Muscle of arm (tissue), 12 donors: ENCODE results near the gene QSOX2. TPM values are rescaled to one million over a fixed set of nuclear protein-coding genes. Genes with fewer than 3 reads are reported as not detected.

Experiments used
- DNase-seq: peaks from one replicate; pipeline ENCODE4 v3.0.0-alpha.2; 2013
- polyA plus RNA-seq, 12 donors: library from polyadenylated mRNA; unstranded; fragments of 120-200 nt; gene quantifications; one replicate each; pipeline ENCODE4 v1.2.1, GENCODE V29; 2013; ENCODE audit not compliant: insufficient read length in 12 of 12

QSOX2 gene
- polyA plus RNA-seq, 12 donors, result 6.1 to 13.7 (median 8.9) TPM; not detected in 1

GRCh38 chr9:136283291-136284235 lies 38.0 kb upstream of the QSOX2 start:
- DNase-seq, result peak; percentile 78

DNA sequence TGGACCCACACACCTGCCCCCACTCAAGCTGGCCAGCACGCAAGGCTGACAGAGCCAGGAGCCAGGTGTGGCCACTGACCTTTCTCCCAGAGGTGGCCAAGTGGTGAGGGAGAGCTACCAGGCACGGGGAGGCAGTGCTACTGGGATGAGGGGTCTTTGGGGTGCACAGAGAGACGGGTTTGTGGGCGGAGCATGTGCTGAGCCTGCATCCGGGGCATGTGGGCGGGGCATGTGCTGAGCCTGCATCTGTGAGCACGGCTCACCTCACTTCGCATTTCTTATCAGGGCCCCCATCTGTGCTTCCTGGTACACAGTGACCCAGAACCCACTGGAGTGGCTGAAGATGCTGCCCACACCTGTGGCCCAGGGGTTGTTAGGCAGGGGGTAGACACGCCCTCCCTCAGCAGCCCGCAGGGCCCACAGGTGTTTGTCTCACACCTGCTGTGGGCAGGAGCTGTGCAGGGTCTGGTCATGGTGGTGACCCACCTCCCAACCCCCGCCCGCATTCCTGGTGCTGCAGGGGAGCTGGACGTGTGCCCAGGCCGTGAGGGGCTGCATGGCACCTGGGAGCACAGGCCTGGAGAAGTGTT lies 36.8 kb upstream of the QSOX2 start:
- DNase-seq, result no peak

- no peak for DNase-seq
These were observed 36.0 kb upstream of the QSOX2 start for GRCh38 chr9:136281421-136282271.

- DNase-seq, result no peak
These were observed 35.1 kb upstream of the QSOX2 start for GRCh38 chr9:136280535-136281315.

GRCh38 chr9:136279471-136279870 lies 33.9 kb upstream of the QSOX2 start:
- no peak for DNase-seq

- no peak for DNase-seq
These were observed 33.3 kb upstream of the QSOX2 start for GRCh38 chr9:136278894-136279293.

DNA sequence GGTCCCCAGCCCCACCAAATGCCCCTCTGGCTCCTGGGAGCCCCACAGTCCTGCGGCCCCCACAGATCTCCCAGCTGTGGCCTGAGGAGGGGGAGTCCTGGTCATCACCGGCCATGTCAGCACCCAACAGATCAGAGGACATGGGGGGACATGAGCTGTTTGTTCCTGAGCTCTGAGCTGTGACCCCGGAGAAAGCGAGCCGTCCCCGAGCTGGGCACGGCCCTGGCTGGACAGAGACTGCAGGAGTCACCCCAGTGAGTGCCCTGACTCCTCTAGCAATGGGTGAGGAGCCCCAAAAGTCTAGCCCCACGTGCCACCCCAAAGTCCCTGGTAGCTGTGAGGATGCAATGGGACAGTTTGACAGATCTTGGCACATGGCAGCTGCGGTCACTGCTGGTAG lies 32.6 kb upstream of the QSOX2 start:
- DNase-seq, result no peak

- DNase-seq, result no peak
These were observed 32.1 kb upstream of the QSOX2 start for GRCh38 chr9:136277746-136278145.

DNA sequence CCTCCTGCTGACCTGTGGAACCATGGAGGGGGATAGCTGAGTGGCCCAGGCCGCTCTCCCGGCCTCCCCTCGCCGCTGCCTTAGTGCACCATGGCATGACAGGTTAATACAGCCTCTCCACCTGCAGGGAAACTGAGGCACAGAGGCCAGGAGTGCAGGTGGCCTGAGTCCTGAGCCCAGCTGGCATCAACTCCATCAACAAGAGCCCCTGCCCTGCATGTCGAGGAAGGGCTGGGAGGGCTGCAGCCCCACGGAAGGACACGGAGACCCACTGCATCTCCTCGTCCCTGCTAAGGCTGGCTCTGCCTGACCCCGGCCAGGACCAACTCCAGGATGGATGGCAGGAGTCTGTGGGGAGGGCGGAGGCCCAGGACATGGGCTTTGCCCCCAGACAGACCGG lies 31.1 kb upstream of the QSOX2 start:
- no peak for DNase-seq

GRCh38 chr9:136275655-136276429 lies 30.2 kb upstream of the QSOX2 start:
- no peak for DNase-seq

DNA sequence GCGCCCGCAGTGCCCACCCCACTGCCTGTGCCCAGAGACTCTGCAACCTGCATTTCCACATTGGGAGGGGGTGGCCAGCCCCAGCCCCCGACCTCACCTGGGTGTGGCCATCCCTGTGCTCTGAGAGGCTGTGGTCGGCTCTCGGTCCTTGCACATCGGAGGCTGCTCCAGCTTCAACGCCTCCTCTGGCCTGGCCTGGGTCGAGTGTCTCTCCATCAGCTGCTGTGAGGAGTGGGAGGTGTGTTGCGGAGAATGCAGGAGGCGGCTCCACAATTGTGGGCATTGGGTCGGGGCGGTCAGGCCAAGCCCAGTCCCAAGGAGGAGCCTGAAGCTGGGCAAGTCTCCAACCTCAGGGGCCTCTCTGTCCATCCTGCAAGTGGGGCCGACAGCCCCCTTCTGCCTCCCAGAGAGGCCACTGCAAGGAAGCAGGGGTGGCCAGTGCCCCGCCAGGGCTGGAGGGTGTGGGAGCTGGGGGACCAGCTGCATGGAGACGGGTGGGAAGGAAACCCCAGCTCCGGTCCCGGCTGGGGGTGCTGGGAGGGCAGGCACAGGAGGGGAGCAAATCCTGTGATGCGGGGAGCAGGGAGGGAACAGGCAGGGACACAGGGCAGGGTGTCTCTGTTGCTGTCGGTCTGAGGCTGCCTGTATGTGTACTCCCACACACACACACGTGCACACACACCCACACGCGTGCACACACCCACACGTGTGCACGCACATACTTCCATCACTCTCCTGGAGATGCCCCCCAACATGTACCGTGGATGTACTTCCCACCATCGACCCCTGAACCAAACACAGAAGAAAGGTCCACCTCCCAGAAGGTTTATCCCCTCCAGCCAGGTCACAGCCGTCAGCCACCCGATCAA lies 29.4 kb upstream of the QSOX2 start:
- no peak for DNase-seq

GRCh38 chr9:136273921-136274785 lies 28.5 kb upstream of the QSOX2 start:
- DNase-seq, result no peak

DNA sequence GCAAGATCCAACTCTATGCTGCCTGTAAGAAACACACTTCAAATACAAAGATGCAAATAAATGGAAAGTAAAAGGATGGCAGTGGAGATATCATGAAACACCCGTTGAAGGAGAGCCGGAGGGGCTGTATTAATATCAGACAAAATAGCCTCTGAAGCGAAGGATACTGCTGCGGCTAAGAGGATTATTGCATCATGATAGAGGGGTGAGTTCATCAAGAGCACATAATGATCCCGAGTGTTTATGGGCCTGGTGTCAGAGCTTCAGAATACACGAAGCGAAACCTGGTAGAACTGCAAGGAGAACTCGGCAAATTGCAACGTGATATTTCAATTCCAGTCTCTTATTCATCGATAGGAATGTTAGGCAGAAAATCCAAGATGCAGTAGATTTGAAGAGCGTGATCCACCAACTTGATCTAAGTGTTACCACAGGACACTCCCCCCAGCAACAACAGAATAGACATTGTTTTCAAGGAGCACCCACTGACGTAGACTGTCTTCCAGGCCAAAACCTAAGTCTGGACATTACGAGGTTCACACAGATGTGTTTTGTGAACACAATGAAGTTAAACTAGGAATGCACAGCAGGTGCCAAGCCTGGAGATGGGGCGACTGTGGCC lies 27.7 kb upstream of the QSOX2 start:
- DNase-seq, result no peak

DNA sequence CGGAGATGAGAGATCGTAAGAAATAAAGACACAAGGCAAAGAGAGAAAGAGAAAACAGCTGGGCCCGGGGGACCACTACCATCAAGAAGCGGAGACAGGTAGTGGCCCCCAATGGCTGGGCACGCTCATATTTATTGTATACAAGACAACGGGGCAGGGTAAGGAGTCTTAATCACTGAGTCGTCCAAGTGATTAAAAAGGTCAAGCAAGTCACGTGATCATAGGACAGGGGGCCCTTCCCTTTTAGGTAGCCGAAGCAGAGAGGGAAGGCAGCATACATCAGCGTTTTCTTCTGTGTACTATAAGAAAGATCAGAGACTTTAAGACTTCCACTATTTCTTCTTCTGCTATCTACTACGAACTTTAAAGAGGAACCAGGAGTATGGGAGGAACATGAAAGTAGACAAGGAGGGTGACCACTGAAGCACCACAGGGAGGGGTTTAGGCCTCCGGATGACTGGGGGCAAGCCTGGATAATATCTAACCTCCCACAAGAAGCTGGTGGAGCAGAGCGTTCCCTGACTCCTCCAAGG lies 24.6 kb upstream of the QSOX2 start:
- DNase-seq, result no peak

- DNase-seq, result no peak
These were observed 23.1 kb upstream of the QSOX2 start for GRCh38 chr9:136268735-136269134.

- peak; percentile 65 for DNase-seq
These were observed 22.7 kb upstream of the QSOX2 start for GRCh38 chr9:136268318-136268717.

GRCh38 chr9:136267261-136268111 lies 21.9 kb upstream of the QSOX2 start:
- DNase-seq, result peak; percentile 84
